ENCODE measurements around the gene ATG10.

Gene ATG10

DNA sequence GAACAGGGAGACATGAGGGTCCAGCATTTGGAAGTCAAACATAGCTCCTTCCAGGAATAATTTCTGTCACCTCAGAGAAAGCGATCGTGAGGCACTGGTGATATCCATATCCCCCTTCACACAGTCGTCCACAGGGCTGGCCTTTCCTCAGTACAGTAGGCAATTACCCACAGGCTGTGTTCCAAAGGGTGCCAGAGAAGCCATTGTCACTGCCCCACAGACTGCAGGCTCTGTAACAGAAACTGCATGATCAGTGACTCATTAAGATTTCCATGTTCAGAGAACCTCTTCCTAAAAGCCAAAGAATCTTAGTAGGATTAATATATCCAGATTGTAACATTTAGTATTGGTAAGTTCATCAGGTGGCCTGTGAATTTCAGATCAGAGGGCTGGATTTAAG is 178.7 kb downstream of the ATG10 start:
- Histone ChIP-seq H3K27ac (no peak overlapping the region), H2AFZ (no peak overlapping the region), H3K4me2 (ENCODE audit: low read length) (no peak overlapping the region), H3K27me3 (ENCODE audit: control insufficient read depth, insufficient read depth, low read length) (no peaks in the 10 kb centered on the region), H3K4me1 (peaks cover 5% of the 10 kb centered on the region), H3K9me3 (ENCODE audit: control insufficient read depth, low read length) (no peaks in the 10 kb centered on the region), H3K9ac (no peak overlapping the region), H3K4me3 (ENCODE audit: low read depth, low read length) (no peak overlapping the region), H3K79me2 (no peaks in the 10 kb centered on the region), H3K36me3 (ENCODE audit: control insufficient read depth, insufficient read depth, low read length) (no peaks in the 10 kb centered on the region)
- TF ChIP-seq, protein P1, sequence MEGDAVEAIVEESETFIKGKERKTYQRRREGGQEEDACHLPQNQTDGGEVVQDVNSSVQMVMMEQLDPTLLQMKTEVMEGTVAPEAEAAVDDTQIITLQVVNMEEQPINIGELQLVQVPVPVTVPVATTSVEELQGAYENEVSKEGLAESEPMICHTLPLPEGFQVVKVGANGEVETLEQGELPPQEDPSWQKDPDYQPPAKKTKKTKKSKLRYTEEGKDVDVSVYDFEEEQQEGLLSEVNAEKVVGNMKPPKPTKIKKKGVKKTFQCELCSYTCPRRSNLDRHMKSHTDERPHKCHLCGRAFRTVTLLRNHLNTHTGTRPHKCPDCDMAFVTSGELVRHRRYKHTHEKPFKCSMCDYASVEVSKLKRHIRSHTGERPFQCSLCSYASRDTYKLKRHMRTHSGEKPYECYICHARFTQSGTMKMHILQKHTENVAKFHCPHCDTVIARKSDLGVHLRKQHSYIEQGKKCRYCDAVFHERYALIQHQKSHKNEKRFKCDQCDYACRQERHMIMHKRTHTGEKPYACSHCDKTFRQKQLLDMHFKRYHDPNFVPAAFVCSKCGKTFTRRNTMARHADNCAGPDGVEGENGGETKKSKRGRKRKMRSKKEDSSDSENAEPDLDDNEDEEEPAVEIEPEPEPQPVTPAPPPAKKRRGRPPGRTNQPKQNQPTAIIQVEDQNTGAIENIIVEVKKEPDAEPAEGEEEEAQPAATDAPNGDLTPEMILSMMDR (IDR thresholded peaks at IDR 0.05) = no peak

DNA sequence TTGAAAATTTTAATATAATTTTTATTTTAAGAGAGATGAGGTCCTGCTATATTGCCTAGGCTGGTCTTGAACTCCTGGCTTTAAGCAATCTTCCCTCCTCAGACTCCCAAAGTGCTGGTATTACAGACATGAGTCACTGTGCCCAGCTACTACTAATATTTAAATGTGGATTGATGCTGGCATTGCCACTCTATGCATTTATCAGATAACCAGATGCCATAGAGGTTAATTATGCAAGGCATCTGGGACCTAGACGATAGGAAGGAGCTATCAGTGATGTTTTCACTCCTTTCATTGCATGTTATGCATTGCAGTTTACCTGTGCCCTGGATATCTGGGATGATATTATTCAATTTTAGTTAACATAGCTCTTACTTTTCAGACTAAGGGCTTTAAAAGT is 179.4 kb downstream of the ATG10 start:
- no peak overlapping the region for H3K27ac ChIP-seq
- H2AFZ ChIP-seq = no peak overlapping the region
- no peaks in the 10 kb centered on the region for H3K9me3 ChIP-seq (ENCODE audit: control insufficient read depth, low read length)
- no peaks in the 10 kb centered on the region for H3K27me3 ChIP-seq (ENCODE audit: control insufficient read depth, insufficient read depth, low read length)
- no peaks in the 10 kb centered on the region for H3K36me3 ChIP-seq (ENCODE audit: control insufficient read depth, insufficient read depth, low read length)
- TF ChIP-seq, protein P1 (IDR thresholded peaks at IDR 0.05) = no peak
- no peaks in the 10 kb centered on the region for H3K79me2 ChIP-seq
- no peak overlapping the region for H3K9ac ChIP-seq
- H3K4me2 ChIP-seq (ENCODE audit: low read length) = no peak overlapping the region
- H3K4me3 ChIP-seq (ENCODE audit: low read depth, low read length) = no peak overlapping the region
- peaks cover 5% of the 10 kb centered on the region for H3K4me1 ChIP-seq

DNA sequence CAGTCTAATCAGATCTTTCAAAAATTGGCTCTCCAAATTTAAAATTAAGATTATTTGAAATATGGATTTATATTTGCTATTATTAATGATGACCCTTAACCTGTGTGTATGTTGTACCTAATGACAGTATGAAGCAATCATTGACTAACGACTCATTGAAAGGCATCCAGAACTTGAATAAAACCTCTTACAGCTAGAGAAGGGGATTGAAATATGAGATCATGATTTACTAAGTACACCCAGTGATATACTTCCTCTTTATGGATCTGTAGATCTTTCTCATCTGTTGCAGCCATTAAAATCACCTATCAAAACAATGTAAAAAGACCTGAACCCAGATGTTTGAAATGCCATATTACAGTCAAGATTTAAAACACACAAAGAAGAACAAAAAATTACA is 179.8 kb downstream of the ATG10 start:
- TF ChIP-seq, protein P1 (IDR thresholded peaks at IDR 0.05) = no peak
- H3K4me1 ChIP-seq = peaks cover 5% of the 10 kb centered on the region
- H3K79me2 ChIP-seq = no peaks in the 10 kb centered on the region
- no peak overlapping the region for H3K4me3 ChIP-seq (ENCODE audit: low read depth, low read length)
- no peaks in the 10 kb centered on the region for H3K27me3 ChIP-seq (ENCODE audit: control insufficient read depth, insufficient read depth, low read length)
- H2AFZ ChIP-seq = no peak overlapping the region
- H3K9me3 ChIP-seq (ENCODE audit: control insufficient read depth, low read length) = no peaks in the 10 kb centered on the region
- H3K27ac ChIP-seq = no peak overlapping the region
- H3K9ac ChIP-seq = no peak overlapping the region
- H3K36me3 ChIP-seq (ENCODE audit: control insufficient read depth, insufficient read depth, low read length) = no peaks in the 10 kb centered on the region
- H3K4me2 ChIP-seq (ENCODE audit: low read length) = no peak overlapping the region

DNA sequence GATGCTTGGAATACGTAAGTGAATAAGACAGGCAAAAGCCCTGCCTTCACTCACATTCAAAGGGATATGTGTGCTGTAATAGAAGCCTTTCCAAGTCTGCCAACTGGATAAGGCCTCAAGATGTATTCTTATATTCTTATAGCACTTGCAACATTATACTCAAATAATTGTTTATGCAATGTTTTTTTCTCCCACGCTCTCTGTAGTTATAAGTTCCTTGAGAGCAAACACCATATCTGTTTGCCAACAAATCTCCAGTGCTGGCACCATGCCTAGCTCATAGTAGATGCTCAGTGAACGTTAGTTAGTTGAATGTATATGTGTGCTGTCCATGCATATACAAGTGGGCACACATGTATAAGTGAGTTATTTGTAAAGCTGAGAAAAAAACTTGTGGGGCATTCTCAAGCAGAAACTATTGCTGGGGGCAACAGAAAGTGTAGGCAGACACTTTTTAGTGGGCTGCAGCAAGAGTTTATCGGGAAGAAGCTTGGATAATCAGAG is 181.2 kb downstream of the ATG10 start:
- Histone ChIP-seq H3K4me2 (ENCODE audit: low read length) (no peak overlapping the region), H3K4me3 (ENCODE audit: low read depth, low read length) (no peak overlapping the region), H3K9me3 (ENCODE audit: control insufficient read depth, low read length) (no peaks in the 10 kb centered on the region), H3K36me3 (ENCODE audit: control insufficient read depth, insufficient read depth, low read length) (no peaks in the 10 kb centered on the region), H2AFZ (no peak overlapping the region), H3K9ac (no peak overlapping the region), H3K4me1 (peaks cover 5% of the 10 kb centered on the region), H3K79me2 (no peaks in the 10 kb centered on the region), H3K27me3 (ENCODE audit: control insufficient read depth, insufficient read depth, low read length) (no peaks in the 10 kb centered on the region), H3K27ac (no peak overlapping the region)
- TF ChIP-seq, protein P1 (IDR thresholded peaks at IDR 0.05) = no peak

DNA sequence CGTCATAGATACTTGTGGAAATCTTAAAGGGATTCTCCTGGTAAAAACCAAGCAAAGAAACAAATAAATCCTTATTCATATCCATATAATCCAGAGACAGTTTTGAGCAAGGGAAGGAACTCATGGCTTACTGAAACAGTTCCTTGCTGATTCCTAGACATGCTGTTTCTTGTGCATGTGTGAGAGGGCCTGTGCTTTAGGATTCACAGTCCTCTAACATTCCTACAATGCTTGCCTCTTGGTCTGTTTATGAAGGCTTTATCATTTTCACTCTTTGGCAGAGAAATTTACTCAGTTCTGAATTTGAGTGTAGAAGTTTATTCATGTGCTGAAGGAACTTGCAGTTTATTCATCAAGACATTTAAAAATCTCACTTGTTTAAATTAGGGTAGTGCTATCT is 183.0 kb downstream of the ATG10 start:
- Histone ChIP-seq H3K9ac (no peak overlapping the region), H3K4me2 (ENCODE audit: low read length) (no peak overlapping the region), H3K36me3 (ENCODE audit: control insufficient read depth, insufficient read depth, low read length) (no peaks in the 10 kb centered on the region), H2AFZ (peak overlapping the region; percentile 26), H3K27me3 (ENCODE audit: control insufficient read depth, insufficient read depth, low read length) (no peaks in the 10 kb centered on the region), H3K9me3 (ENCODE audit: control insufficient read depth, low read length) (no peaks in the 10 kb centered on the region), H3K79me2 (no peaks in the 10 kb centered on the region), H3K27ac (no peak overlapping the region), H3K4me3 (ENCODE audit: low read depth, low read length) (no peak overlapping the region), H3K4me1 (no peaks in the 10 kb centered on the region)
- TF ChIP-seq, protein P1 (IDR thresholded peaks at IDR 0.05) = no peak
